Mammary epithelial cell (primary cell): ENCODE results near the gene CLDN14.

ENCODE experiments used
- EZH2 ChIP-seq: IDR thresholded peaks from 2 replicates; pipeline ENCODE4 v1.6.1; 2012; ENCODE audit warnings: low read length, inconsistent platforms, borderline replicate concordance
- TF ChIP-seq, protein P1 (sequence below), 2 donors: IDR thresholded peaks in 1 of 2; conservative IDR thresholded peaks in 1 of 2; 2 replicates each; pipeline ENCODE4 v1.5.1; 2011 to 2012; ENCODE audit warnings: inconsistent platforms in 2 of 2, low read length in 2 of 2, mild to moderate bottlenecking in 2 of 2, control low read depth in 1 of 2, low read depth in 1 of 2; ENCODE audit not compliant: insufficient read depth in 1 of 2; ENCODE audit errors: extremely low read depth in 1 of 2

DNA sequence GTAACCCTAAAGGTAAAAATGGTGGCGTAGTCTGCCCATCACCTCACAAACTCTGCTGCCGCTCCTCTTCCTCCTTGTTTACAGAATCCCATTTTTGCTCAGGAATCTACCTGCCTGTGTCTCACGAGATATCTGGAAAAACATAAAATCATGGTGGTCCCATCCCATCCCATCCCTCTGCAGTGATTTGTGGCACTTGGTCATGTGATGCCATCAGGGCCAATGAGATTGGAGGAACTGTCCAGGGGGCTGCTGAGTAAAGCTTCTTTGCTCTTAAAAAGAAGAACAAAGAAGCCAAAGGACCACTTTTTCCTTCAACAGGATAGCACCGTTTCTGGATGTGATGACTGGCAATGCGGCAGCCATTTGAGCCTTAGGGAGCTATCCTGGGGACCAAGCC, 33.0 kb upstream of the CLDN14 start:
- TF ChIP-seq, protein P1, sequence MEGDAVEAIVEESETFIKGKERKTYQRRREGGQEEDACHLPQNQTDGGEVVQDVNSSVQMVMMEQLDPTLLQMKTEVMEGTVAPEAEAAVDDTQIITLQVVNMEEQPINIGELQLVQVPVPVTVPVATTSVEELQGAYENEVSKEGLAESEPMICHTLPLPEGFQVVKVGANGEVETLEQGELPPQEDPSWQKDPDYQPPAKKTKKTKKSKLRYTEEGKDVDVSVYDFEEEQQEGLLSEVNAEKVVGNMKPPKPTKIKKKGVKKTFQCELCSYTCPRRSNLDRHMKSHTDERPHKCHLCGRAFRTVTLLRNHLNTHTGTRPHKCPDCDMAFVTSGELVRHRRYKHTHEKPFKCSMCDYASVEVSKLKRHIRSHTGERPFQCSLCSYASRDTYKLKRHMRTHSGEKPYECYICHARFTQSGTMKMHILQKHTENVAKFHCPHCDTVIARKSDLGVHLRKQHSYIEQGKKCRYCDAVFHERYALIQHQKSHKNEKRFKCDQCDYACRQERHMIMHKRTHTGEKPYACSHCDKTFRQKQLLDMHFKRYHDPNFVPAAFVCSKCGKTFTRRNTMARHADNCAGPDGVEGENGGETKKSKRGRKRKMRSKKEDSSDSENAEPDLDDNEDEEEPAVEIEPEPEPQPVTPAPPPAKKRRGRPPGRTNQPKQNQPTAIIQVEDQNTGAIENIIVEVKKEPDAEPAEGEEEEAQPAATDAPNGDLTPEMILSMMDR (conservative IDR thresholded peaks at IDR 0.05 in 1 of 2, IDR thresholded peaks at IDR 0.05 in 1 of 2; ENCODE audit: extremely low read depth in 1 of 2, insufficient read depth in 1 of 2, low read depth in 1 of 2, low read length in 2 of 2), result no peak
- TF ChIP-seq EZH2, result no peak
